HG03039 (cell line): ENCODE data around the gene CUBN.

Experiments used
- ATAC-seq: cut with Tn5 transposase; IDR thresholded peaks from one replicate; pipeline ENCODE4 v1.9.1; 2021; ENCODE audit warnings: mild to moderate bottlenecking, moderate library complexity; ENCODE audit not compliant: unreplicated experiment

Gene CUBN

GRCh38 chr10:17075533-17076359 is 53.9 kb downstream of the CUBN start:
- ATAC-seq, result no peak

- no peak for ATAC-seq
Observed at GRCh38 chr10:17074541-17074847, 55.1 kb downstream of the CUBN start.

GRCh38 chr10:17073725-17074540 is 55.7 kb downstream of the CUBN start:
- ATAC-seq, result no peak

GRCh38 chr10:17068953-17069352 is 60.7 kb downstream of the CUBN start:
- no peak for ATAC-seq

GRCh38 chr10:17067376-17068264 is 62.0 kb downstream of the CUBN start:
- ATAC-seq, result no peak

GRCh38 chr10:17066807-17067206 is 62.8 kb downstream of the CUBN start:
- ATAC-seq, result no peak

- no peak for ATAC-seq
Observed at GRCh38 chr10:17066000-17066399, 63.6 kb downstream of the CUBN start.

GRCh38 chr10:17065273-17065672 is 64.3 kb downstream of the CUBN start:
- ATAC-seq, result no peak

- no peak for ATAC-seq
Observed at GRCh38 chr10:17064435-17064834, 65.2 kb downstream of the CUBN start.

- no peak for ATAC-seq
Observed at GRCh38 chr10:17062955-17063484, 66.6 kb downstream of the CUBN start.

- no peak for ATAC-seq
Observed at GRCh38 chr10:17062493-17062892, 67.1 kb downstream of the CUBN start.

- ATAC-seq, result no peak
Observed at GRCh38 chr10:17062009-17062408, 67.6 kb downstream of the CUBN start.

- no peak for ATAC-seq
Observed at GRCh38 chr10:17061418-17061817, 68.2 kb downstream of the CUBN start.

GRCh38 chr10:17060289-17060688 is 69.3 kb downstream of the CUBN start:
- ATAC-seq, result no peak

GRCh38 chr10:17059197-17059688 is 70.4 kb downstream of the CUBN start:
- no peak for ATAC-seq

GRCh38 chr10:17058093-17058492 is 71.5 kb downstream of the CUBN start:
- no peak for ATAC-seq

GRCh38 chr10:17056781-17057428 is 72.7 kb downstream of the CUBN start:
- no peak for ATAC-seq

- no peak for ATAC-seq
Observed at GRCh38 chr10:17053513-17053912, 76.1 kb downstream of the CUBN start.

- no peak for ATAC-seq
Observed at GRCh38 chr10:17053061-17053460, 76.5 kb downstream of the CUBN start.

GRCh38 chr10:17051851-17052250 is 77.8 kb downstream of the CUBN start:
- ATAC-seq, result no peak
